ENCODE results near the gene L3MBTL4.

- TF ChIP-seq CTCF (IDR thresholded peaks at IDR 0.05): no peak
- no peak for TF ChIP-seq POLR2A (IDR thresholded peaks at IDR 0.05)
Observed at GRCh38 chr18:6406075-6406909, 8.4 kb downstream of the L3MBTL4 start.
